Upper lobe of left lung (tissue), 6 donors: ENCODE results near the gene MCFD2. TPM values are rescaled to one million over a fixed set of nuclear protein-coding genes. Genes with fewer than 3 reads are reported as not detected.

Experiments
- ATAC-seq, 2 donors: fragments of 200-7000 bp; cut with Tn5 transposase; one replicate each; pipeline ENCODE4 v1.9.1; 2022; ENCODE audit warnings: mild to moderate bottlenecking in 2 of 2, moderate library complexity in 2 of 2; ENCODE audit not compliant: low FRiP score in 2 of 2
- DNase-seq, 2 donors: peaks; one replicate each; pipeline ENCODE4 v3.0.0-alpha.2; 2019 to 2020
- H3K27ac ChIP-seq, 4 donors: fragments of 200-600 bp; sonication (generic); one replicate each; pipeline ENCODE4 v1.5.1; 2016 to 2019
- H3K27me3 ChIP-seq, 4 donors: fragments of 200-600 bp; sonication (generic); one replicate each; pipeline ENCODE4 v1.5.1; 2017 to 2019
- H3K36me3 ChIP-seq, 4 donors: fragments of 200-600 bp; sonication (generic); one replicate each; pipeline ENCODE4 v1.5.1; 2016 to 2019
- H3K4me1 ChIP-seq, 4 donors: fragments of 200-600 bp; sonication (generic); one replicate each; pipeline ENCODE4 v1.5.1; 2018 to 2019
- H3K4me3 ChIP-seq, 4 donors: fragments of 200-600 bp; sonication (generic); one replicate each; pipeline ENCODE4 v1.5.1; 2017 to 2019; ENCODE audit warnings: mild to moderate bottlenecking in 2 of 4, moderate library complexity in 1 of 4
- H3K9me3 ChIP-seq, 4 donors: fragments of 200-600 bp; sonication (generic); one replicate each; pipeline ENCODE4 v1.5.1; 2018 to 2019
- CTCF ChIP-seq, 6 experiments: fragments of 450-650 bp in 4 of 6; fragments of 200-600 bp in 2 of 6; sonication (generic) in 2 of 6; IDR thresholded peaks; one replicate each; pipeline ENCODE4 v1.5.1; 2016 to 2019; ENCODE audit warnings: antibody characterized with exemption in 6 of 6
- EP300 ChIP-seq, 4 donors: sonication (generic); formaldehyde crosslinking; IDR thresholded peaks; one replicate each; pipeline ENCODE4 v1.5.1; 2017; ENCODE audit warnings: antibody characterized with exemption in 4 of 4, control low read depth in 2 of 4
- POLR2A ChIP-seq, 4 donors: fragments of 450-650 bp; IDR thresholded peaks; one replicate each; pipeline ENCODE4 v1.5.1; 2016 to 2017; ENCODE audit warnings: antibody characterized with exemption in 4 of 4, mild to moderate bottlenecking in 2 of 4
- POLR2AphosphoS5 ChIP-seq, 2 donors: sonication (generic); formaldehyde crosslinking; IDR thresholded peaks; one replicate each; pipeline ENCODE4 v1.5.1; 2017; ENCODE audit warnings: antibody characterized with exemption in 2 of 2
- WGBS, 2 donors: methylation state at CpG; one replicate each; pipeline ENCODE4 v1.1.5; 2017 to 2018; 5-methylcytosine and 5-hydroxymethylcytosine counted together
- total RNA-seq, 6 donors: library from RNA; depleted of rRNA in 4 of 6; stranded (reverse); fragments of >200 nt in 4 of 6; gene quantifications; one replicate each; pipeline versions ENCODE4 v1.1.0 to v1.2.1, GENCODE V29; 2016 to 2021
- donor health status: DM: no; HTN: no; CAD: no; lungs with moderate emphysema.
- donor health status: DM: no; HTN: yes; CAD: no; lungs with severe emphysema.

MCFD2 gene
- total RNA-seq, 6 donors from 2014 or later, result 16.8 to 102 (median 77.5) TPM

- H3K4me1 ChIP-seq, result peaks cover 9 to 47% (median 34%) of the 10 kb centered on the region in 4 donors
- H3K4me3 ChIP-seq, result no peak overlapping the region
- 93 to 97% methylated on average over 5 to 8 of the region's 8 CpGs for WGBS, 2 donors
- TF ChIP-seq POLR2A (IDR thresholded peaks at IDR 0.05) (no peak), POLR2AphosphoS5 (IDR thresholded peaks at IDR 0.05) (no peak), EP300 (IDR thresholded peaks at IDR 0.05) (no peak), CTCF (IDR thresholded peaks at IDR 0.05) (no peak)
- no peak for ATAC-seq
- H3K27me3 ChIP-seq, result no peaks in the 10 kb centered on the region
- H3K27ac ChIP-seq, result no peak overlapping the region
- no peak for DNase-seq
- H3K9me3 ChIP-seq, result peaks cover 0 to 6% (median under 1%) of the 10 kb centered on the region in 4 donors
- no peaks in the 10 kb centered on the region for H3K36me3 ChIP-seq
Observed at GRCh38 chr2:46870051-46870839, 45.4 kb downstream of the MCFD2 start.

- ATAC-seq (no peak), DNase-seq (peak in 1 of 2 donors; percentile 35)
- H3K4me3 ChIP-seq, result no peak overlapping the region
- peaks cover 0 to 12% (median 5%) of the 10 kb centered on the region in 4 donors for H3K9me3 ChIP-seq
- peaks cover 9 to 47% (median 34%) of the 10 kb centered on the region in 4 donors for H3K4me1 ChIP-seq
- WGBS, 2 donors, result 71 to 78% methylated on average over 2 to 3 of the region's 3 CpGs
- TF ChIP-seq POLR2A (IDR thresholded peaks at IDR 0.05) (no peak), EP300 (IDR thresholded peaks at IDR 0.05) (no peak), CTCF (IDR thresholded peaks at IDR 0.05) (no peak), POLR2AphosphoS5 (IDR thresholded peaks at IDR 0.05) (no peak)
- H3K27ac ChIP-seq, result peak overlapping the region in 1 of 4 donors; percentile 85
- no peaks in the 10 kb centered on the region for H3K36me3 ChIP-seq
- no peaks in the 10 kb centered on the region for H3K27me3 ChIP-seq
Observed at GRCh38 chr2:46869621-46870020, 46.0 kb downstream of the MCFD2 start.

- Histone ChIP-seq H3K9me3 (peaks cover 0 to 19% (median 8%) of the 10 kb centered on the region in 4 donors), H3K4me1 (peaks cover 0 to 31% (median 15%) of the 10 kb centered on the region in 4 donors), H3K36me3 (no peaks in the 10 kb centered on the region), H3K27ac (peak overlapping the region; percentile 54 to 85 (median 82)), H3K27me3 (no peaks in the 10 kb centered on the region), H3K4me3 (no peak overlapping the region)
- WGBS, 2 donors, result 39 to 53% methylated on average over 11 of the region's 11 CpGs
- peak in 1 of 2 donors; percentile 88 for DNase-seq
- ATAC-seq, result peak; percentile 34 to 65
- TF ChIP-seq POLR2AphosphoS5 (IDR thresholded peaks at IDR 0.05) (peak; percentile 83 to 90), EP300 (IDR thresholded peaks at IDR 0.05) (peak in 3 of 4 donors; percentile 33 to 94 (median 86)), CTCF (IDR thresholded peaks at IDR 0.05) (no peak)
Observed at GRCh38 chr2:46866770-46867246, 48.8 kb downstream of the MCFD2 start.

- no peaks in the 10 kb centered on the region for H3K27me3 ChIP-seq
- TF ChIP-seq POLR2AphosphoS5 (IDR thresholded peaks at IDR 0.05), result no peak
- TF ChIP-seq CTCF (IDR thresholded peaks at IDR 0.05), result no peak
- TF ChIP-seq EP300 (IDR thresholded peaks at IDR 0.05), result no peak
- no peak for TF ChIP-seq POLR2A (IDR thresholded peaks at IDR 0.05)
- H3K4me3 ChIP-seq, result no peak overlapping the region
- ATAC-seq (no peak), DNase-seq (no peak)
- peaks cover 0 to 19% (median 8%) of the 10 kb centered on the region in 4 donors for H3K9me3 ChIP-seq
- WGBS, 2 donors, result 79 to 84% methylated on average over 7 of the region's 7 CpGs
- no peaks in the 10 kb centered on the region for H3K36me3 ChIP-seq
- peaks cover 0 to 27% (median 11%) of the 10 kb centered on the region in 4 donors for H3K4me1 ChIP-seq
- peak overlapping the region in 3 of 4 donors; percentile 1 to 85 (median 3) for H3K27ac ChIP-seq
Observed at GRCh38 chr2:46865181-46865970, 50.2 kb downstream of the MCFD2 start.
